NCI-H446 (cell line): ENCODE measurements around the gene TMEM217.
"Not testable (repeated sequence)": the region's sequence is repeated elsewhere in the genome, so short reads cannot be mapped to it uniquely, and the experiment has no call there.

Source experiments
- DNase-seq, 2 experiments: peaks; one replicate each; lab custom pipeline; 2025; lab: John Stamatoyannopoulos, UW

TMEM217 gene

GRCh38 chr6:37218061-37218460 lies 39.9 kb downstream of the TMEM217 start:
- DNase-seq = no peak

GRCh38 chr6:37212268-37212667 lies 45.7 kb downstream of the TMEM217 start:
- no peak for DNase-seq

GRCh38 chr6:37210313-37210968 lies 47.5 kb downstream of the TMEM217 start:
- peak; percentile 71 to 86 for DNase-seq

- DNase-seq = no peak
These were observed 48.3 kb downstream of the TMEM217 start for GRCh38 chr6:37209461-37210205.

- DNase-seq = no peak
These were observed 49.2 kb downstream of the TMEM217 start for GRCh38 chr6:37208793-37209192.

- peak; percentile 60 to 67 for DNase-seq
These were observed 50.0 kb downstream of the TMEM217 start for GRCh38 chr6:37207903-37208456.

- DNase-seq = no peak
These were observed 51.3 kb downstream of the TMEM217 start for GRCh38 chr6:37206622-37207021.

GRCh38 chr6:37205997-37206340 lies 52.0 kb downstream of the TMEM217 start:
- no peak for DNase-seq

- DNase-seq = no peak
These were observed 52.6 kb downstream of the TMEM217 start for GRCh38 chr6:37205175-37205996.

- peak in 1 of 2 experiments; percentile 1 for DNase-seq
These were observed 53.8 kb downstream of the TMEM217 start for GRCh38 chr6:37204014-37204751.

- DNase-seq = peak in 1 of 2 experiments; percentile 3
These were observed 55.0 kb downstream of the TMEM217 start for GRCh38 chr6:37202788-37203491.

- no peak for DNase-seq
These were observed 56.2 kb downstream of the TMEM217 start for GRCh38 chr6:37201726-37202125.

- DNase-seq = no peak
These were observed 57.9 kb downstream of the TMEM217 start for GRCh38 chr6:37200085-37200484.

GRCh38 chr6:37196451-37196850 lies 61.5 kb downstream of the TMEM217 start:
- not testable (repeated sequence) for DNase-seq

- DNase-seq = not testable (repeated sequence)
These were observed 63.1 kb downstream of the TMEM217 start for GRCh38 chr6:37194886-37195285.

GRCh38 chr6:37192666-37193065 lies 65.3 kb downstream of the TMEM217 start:
- DNase-seq = no peak

GRCh38 chr6:37190159-37190535 lies 67.8 kb downstream of the TMEM217 start:
- no peak for DNase-seq

GRCh38 chr6:37188962-37189510 lies 68.9 kb downstream of the TMEM217 start:
- no peak for DNase-seq

GRCh38 chr6:37187321-37188022 lies 70.5 kb downstream of the TMEM217 start:
- no peak for DNase-seq
